NCI-H2029 (cell line): ENCODE results near the gene ARID1A.
"Not testable (repeated sequence)": the region's sequence is repeated elsewhere in the genome, so short reads cannot be mapped to it uniquely, and the experiment has no call there.

Source experiments
- DNase-seq: peaks from one replicate; lab custom pipeline; 2025; lab: John Stamatoyannopoulos, UW

Gene ARID1A

GRCh38 chr1:26697978-26698849 is 2.4 kb downstream of the ARID1A start:
- DNase-seq = peak; percentile 85

- DNase-seq = peak; percentile 21
These were observed 4.9 kb downstream of the ARID1A start for GRCh38 chr1:26700711-26701110.

GRCh38 chr1:26701266-26701994 is 5.6 kb downstream of the ARID1A start:
- DNase-seq = no peak

- DNase-seq = no peak
These were observed 6.3 kb downstream of the ARID1A start for GRCh38 chr1:26701995-26702679.

GRCh38 chr1:26702680-26703038 is 6.8 kb downstream of the ARID1A start:
- no peak for DNase-seq

- DNase-seq = no peak
These were observed 7.7 kb downstream of the ARID1A start for GRCh38 chr1:26703478-26703877.

- DNase-seq = no peak
These were observed 8.8 kb downstream of the ARID1A start for GRCh38 chr1:26704629-26705028.

- not testable (repeated sequence) for DNase-seq
These were observed 9.4 kb downstream of the ARID1A start for GRCh38 chr1:26705227-26705626.

GRCh38 chr1:26705788-26706311 is 10.0 kb downstream of the ARID1A start:
- DNase-seq = peak; percentile 38

- no peak for DNase-seq
These were observed 10.5 kb downstream of the ARID1A start for GRCh38 chr1:26706315-26706714.

- DNase-seq = no peak
These were observed 15.0 kb downstream of the ARID1A start for GRCh38 chr1:26710811-26711210.

GRCh38 chr1:26711777-26712176 is 16.0 kb downstream of the ARID1A start:
- DNase-seq = no peak

GRCh38 chr1:26717017-26717491 is 21.2 kb downstream of the ARID1A start:
- DNase-seq = no peak

- no peak for DNase-seq
These were observed 23.4 kb downstream of the ARID1A start for GRCh38 chr1:26719205-26719604.

GRCh38 chr1:26721669-26722355 is 26.0 kb downstream of the ARID1A start:
- no peak for DNase-seq

- DNase-seq = peak; percentile 90
These were observed 27.5 kb downstream of the ARID1A start for GRCh38 chr1:26723013-26723991.

GRCh38 chr1:26724118-26724517 is 28.3 kb downstream of the ARID1A start:
- DNase-seq = no peak

GRCh38 chr1:26724926-26725325 is 29.1 kb downstream of the ARID1A start:
- no peak for DNase-seq

- DNase-seq = not testable (repeated sequence)
These were observed 30.1 kb downstream of the ARID1A start for GRCh38 chr1:26725904-26726303.

GRCh38 chr1:26726784-26727183 is 31.0 kb downstream of the ARID1A start:
- DNase-seq = no peak
